GM19468 (cell line): Measurements from ENCODE around the gene MEIOSIN.
"Not testable (repeated sequence)": the region's sequence is repeated elsewhere in the genome, so short reads cannot be mapped to it uniquely, and the experiment has no call there.

Experiments used
- ATAC-seq: cut with Tn5 transposase; IDR thresholded peaks from one replicate; pipeline ENCODE4 v1.9.1; 2021; ENCODE audit warnings: mild to moderate bottlenecking, moderate library complexity, moderate number of reproducible peaks; ENCODE audit not compliant: unreplicated experiment; ENCODE audit errors: extremely low read depth

Gene MEIOSIN

GRCh38 chr19:45733160-45733810 is at the start of gene MEIOSIN:
MEIOSIN (plus strand) TSS chr19:45733439; CDS start chr19:45735377, 1,938 bp downstream.
- ATAC-seq: no peak

- not testable (repeated sequence) for ATAC-seq
Measured at GRCh38 chr19:45685045-45685444, 48.2 kb upstream of the MEIOSIN start.

- no peak for ATAC-seq
Measured at GRCh38 chr19:45687599-45687998, 45.6 kb upstream of the MEIOSIN start.

- peak; percentile 37 for ATAC-seq
Measured at GRCh38 chr19:45691516-45692186, 41.6 kb upstream of the MEIOSIN start, which contains the start of gene SNRPD2. SNRPD2 (minus strand) TSS chr19:45691953; CDS start chr19:45691888, 65 bp downstream.

- peak; percentile 87 for ATAC-seq
Measured at GRCh38 chr19:45692187-45693105, 40.8 kb upstream of the MEIOSIN start, which contains the start of gene QPCTL. QPCTL (plus strand) TSS chr19:45692666; CDS start chr19:45692704, 38 bp downstream.

GRCh38 chr19:45693106-45693788 is 40.0 kb upstream of the MEIOSIN start:
- ATAC-seq: no peak

GRCh38 chr19:45701676-45702075 is 31.6 kb upstream of the MEIOSIN start:
- no peak for ATAC-seq

- ATAC-seq: no peak
Measured at GRCh38 chr19:45705115-45705514, 28.1 kb upstream of the MEIOSIN start.

GRCh38 chr19:45705710-45706415 is 27.4 kb upstream of the MEIOSIN start:
- ATAC-seq: no peak

- no peak for ATAC-seq
Measured at GRCh38 chr19:45710356-45711130, 22.7 kb upstream of the MEIOSIN start.

- no peak for ATAC-seq
Measured at GRCh38 chr19:45711851-45712698, 21.2 kb upstream of the MEIOSIN start.

- no peak for ATAC-seq
Measured at GRCh38 chr19:45712699-45713067, 20.6 kb upstream of the MEIOSIN start.

- ATAC-seq: no peak
Measured at GRCh38 chr19:45713141-45713540, 20.1 kb upstream of the MEIOSIN start.

GRCh38 chr19:45715139-45715538 is 18.1 kb upstream of the MEIOSIN start:
- ATAC-seq: no peak

- no peak for ATAC-seq
Measured at GRCh38 chr19:45716359-45717130, 16.7 kb upstream of the MEIOSIN start.

- ATAC-seq: peak; percentile 74
Measured at GRCh38 chr19:45717131-45717982, 15.9 kb upstream of the MEIOSIN start.
